Jurkat, Clone E6-1 (cell line): ENCODE results near the gene PRRC2B.
"Not testable (repeated sequence)": the region's sequence is repeated elsewhere in the genome, so short reads cannot be mapped to it uniquely, and the experiment has no call there.

Experiments used
- DNase-seq: peaks from one replicate; pipeline ENCODE4 v3.0.0-alpha.2; 2011; ENCODE audit warnings: low read depth, low spot score
- H3K4me3 ChIP-seq: 2 replicates; pipeline ENCODE4 v1.5.1; 2011; ENCODE audit warnings: mild to moderate bottlenecking, low read length, control low read depth, moderate library complexity

PRRC2B gene

GRCh38 chr9:131496844-131497405 is 103.0 kb downstream of the PRRC2B start:
- DNase-seq = no peak
- H3K4me3 ChIP-seq = no peak overlapping the region

- no peak overlapping the region for H3K4me3 ChIP-seq
- no peak for DNase-seq
Measured at GRCh38 chr9:131499254-131499767, 105.4 kb downstream of the PRRC2B start.

GRCh38 chr9:131500377-131500776 is 106.5 kb downstream of the PRRC2B start:
- H3K4me3 ChIP-seq = peak overlapping the region; percentile 89
- peak; percentile 91 for DNase-seq

DNA sequence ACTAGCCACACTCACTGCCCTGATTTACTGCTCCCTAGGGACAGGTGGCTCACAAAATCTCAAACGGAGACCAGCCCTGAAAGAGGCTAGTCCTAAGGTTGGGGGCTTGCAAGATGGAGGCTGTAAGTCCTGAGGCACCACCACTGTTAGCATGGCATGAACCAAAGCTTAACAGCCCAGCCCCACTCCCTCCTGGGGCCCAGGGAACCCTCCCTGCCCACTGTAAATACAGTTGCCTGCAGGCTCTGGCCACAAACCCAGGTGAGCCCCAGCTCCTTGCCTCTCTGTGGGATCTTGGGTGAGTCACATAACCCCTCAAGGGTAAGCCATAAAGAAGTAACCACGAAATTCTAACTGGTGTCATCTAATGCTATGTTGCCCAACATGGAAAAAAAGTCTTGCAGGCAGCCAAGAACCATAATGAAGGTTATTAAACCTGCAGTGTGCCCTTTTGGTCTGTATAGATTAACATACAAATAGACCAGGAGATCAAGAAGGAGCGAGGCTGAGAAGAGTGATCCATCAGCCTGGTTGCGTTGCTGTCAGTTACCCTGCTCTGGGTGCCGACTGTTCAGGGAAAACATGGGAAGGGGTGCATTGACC is 107.2 kb downstream of the PRRC2B start:
- H3K4me3 ChIP-seq = peak overlapping the region; percentile 89
- peak; percentile 93 for DNase-seq

GRCh38 chr9:131502781-131503625 is 109.1 kb downstream of the PRRC2B start, which contains the start of gene POMT1:
Gene POMT1 (plus strand): TSS chr9:131502918. CDS start chr9:131504219, 1,301 bp downstream.
- peak; percentile 86 for DNase-seq
- H3K4me3 ChIP-seq = peak within 1 kb of the TSS; percentile 89

GRCh38 chr9:131503626-131504465 is 110.0 kb downstream of the PRRC2B start:
- DNase-seq = peak; percentile 70

DNA sequence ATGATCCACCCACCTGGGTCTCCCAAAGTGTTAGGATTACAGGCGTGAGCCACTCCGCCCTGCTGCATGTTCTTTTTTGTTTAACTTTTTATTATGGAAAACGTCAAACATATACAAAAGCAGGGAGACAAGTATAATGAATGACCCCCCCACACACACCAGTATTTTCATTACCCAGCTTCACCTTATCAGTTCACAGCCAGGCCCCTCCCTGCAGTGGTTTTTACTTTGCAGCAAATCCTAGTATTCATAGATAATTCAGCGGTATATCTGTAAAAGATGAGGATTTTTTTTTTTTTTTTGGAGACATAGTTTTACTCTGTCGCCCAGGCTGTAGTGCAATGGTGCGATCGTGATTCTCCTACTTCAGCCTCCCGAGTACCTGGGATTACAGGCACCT is 111.1 kb downstream of the PRRC2B start:
- no peak overlapping the region for H3K4me3 ChIP-seq
- no peak for DNase-seq

More at GRCh38 chr9:131503626-131504465, 110.0 kb downstream of the PRRC2B start:
- peak overlapping the region; percentile 89 for H3K4me3 ChIP-seq

DNA sequence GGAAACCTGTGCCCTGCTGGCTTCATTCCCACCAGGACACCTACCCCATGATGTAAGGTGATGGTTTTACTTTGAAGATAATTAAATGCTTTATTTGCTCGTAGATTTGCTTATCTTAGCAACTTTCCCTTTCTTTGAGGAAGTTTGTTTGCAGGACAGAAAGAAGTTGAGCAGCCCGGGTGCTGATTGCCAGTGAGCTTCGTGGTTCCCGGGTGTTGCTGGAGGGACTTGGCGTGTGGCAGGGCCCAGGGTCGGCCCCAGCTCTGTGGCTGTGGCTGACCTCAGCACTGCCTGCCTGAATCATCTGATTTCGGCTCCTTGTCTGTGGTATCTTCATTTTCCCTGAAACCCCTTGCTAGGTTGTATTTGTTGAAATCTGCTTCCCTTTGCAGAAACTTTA is 117.5 kb downstream of the PRRC2B start:
- no peak for DNase-seq

DNA sequence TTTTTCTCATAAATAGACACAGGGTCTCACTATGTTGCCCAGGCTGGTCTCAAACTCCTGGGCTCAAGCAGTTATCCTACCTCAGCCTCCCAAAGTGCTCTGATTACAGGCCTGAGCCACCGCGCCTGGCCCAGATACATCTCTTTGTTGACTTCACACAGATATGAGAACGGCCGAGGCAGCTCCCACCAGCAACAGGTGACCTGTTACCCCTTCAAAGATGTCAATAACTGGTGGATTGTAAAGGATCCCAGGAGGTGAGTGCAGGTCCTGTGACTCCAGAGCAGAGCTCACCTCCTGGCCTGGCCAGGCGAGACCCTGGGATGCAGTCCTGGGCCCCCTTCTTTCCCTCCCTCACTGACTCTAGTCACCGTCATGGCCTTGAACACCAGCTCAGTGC is 118.0 kb downstream of the PRRC2B start:
- no peak for DNase-seq
- no peak overlapping the region for H3K4me3 ChIP-seq

More for the DNA sequence above, 117.5 kb downstream of the PRRC2B start:
- H3K4me3 ChIP-seq = no peak overlapping the region

DNA sequence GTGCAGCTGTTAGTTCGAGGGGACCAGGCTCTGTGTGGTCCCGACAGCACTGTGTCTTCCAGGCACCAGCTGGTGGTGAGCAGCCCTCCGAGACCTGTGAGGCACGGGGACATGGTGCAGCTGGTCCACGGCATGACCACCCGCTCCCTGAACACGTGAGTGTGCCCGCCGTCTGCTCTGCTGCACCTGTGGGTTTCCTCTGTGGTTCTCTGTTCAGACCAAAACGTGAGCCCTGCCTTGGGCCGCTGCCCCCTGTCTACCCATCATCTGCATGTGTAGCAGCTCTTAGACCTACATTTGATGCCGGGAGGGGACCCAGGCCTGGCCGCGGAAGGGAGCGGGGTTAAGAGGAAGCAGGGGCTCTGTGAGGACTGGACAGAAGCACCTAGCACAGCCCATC is 119.3 kb downstream of the PRRC2B start:
- DNase-seq = no peak
- H3K4me3 ChIP-seq = no peak overlapping the region

- H3K4me3 ChIP-seq, DNase-seq: not testable (repeated sequence)
Measured at GRCh38 chr9:131515559-131516031, 121.7 kb downstream of the PRRC2B start.

DNA sequence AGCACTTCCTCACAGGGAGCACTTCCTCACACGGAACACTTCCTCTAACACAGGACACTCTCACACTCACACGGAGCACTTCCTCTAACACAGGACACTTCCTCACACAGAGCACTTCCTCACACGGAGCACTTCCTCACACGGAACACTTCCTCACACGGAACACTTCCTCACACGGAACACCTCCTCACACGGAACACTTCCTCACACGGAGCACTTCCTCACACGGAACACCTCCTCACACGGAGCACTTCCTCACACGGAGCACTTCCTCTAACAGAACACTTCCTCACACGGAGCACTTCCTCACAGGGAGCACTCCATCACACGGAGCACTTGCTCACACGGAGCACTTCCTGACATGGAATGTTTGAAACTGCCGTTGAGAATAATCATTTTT is 122.2 kb downstream of the PRRC2B start:
- no peak for DNase-seq

DNA sequence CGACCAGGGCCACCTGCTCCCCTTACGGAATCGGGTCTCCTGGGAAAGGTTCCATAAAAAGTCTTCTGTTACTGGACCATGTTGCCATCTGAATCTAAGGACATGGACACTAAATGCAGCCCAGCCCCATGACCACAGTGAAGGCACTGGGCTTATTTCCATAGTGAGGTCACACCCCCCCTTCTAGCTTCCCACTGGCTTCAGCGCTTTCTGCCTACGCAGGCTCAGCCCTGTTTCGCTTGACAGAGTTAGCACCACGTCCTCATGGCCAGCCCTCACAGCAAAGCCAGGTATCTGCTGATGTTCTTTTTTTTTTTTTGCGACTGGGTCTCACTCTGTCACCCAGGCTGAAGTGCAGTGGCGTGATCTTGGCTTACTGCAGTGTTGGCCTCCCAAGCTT is 123.0 kb downstream of the PRRC2B start:
- H3K4me3 ChIP-seq = no peak overlapping the region

More for the DNA sequence above, 122.2 kb downstream of the PRRC2B start:
- H3K4me3 ChIP-seq = no peak overlapping the region

GRCh38 chr9:131517761-131518190 is 123.9 kb downstream of the PRRC2B start:
- H3K4me3 ChIP-seq = no peak overlapping the region
- no peak for DNase-seq

More for the DNA sequence above, 123.0 kb downstream of the PRRC2B start:
- no peak for DNase-seq

DNA sequence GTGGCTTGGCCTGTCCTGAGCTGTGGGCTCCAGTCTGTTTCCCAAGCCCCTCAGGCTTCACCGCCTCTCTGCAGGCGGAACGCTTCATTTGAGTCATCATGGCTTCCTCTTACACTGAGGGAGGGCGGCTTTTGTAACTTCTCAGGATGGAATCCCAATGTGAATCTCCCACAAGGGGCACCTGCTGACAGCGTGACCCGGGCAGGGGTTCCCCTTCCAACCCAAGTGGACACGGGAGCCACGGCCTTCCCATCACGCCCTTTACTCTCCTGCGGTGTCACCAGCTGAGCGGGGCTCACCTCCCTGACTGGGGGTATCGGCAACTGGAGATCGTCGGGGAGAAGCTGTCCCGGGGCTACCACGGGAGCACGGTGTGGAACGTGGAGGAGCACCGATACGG is 124.7 kb downstream of the PRRC2B start:
- H3K4me3 ChIP-seq = no peak overlapping the region
- DNase-seq = no peak

DNA sequence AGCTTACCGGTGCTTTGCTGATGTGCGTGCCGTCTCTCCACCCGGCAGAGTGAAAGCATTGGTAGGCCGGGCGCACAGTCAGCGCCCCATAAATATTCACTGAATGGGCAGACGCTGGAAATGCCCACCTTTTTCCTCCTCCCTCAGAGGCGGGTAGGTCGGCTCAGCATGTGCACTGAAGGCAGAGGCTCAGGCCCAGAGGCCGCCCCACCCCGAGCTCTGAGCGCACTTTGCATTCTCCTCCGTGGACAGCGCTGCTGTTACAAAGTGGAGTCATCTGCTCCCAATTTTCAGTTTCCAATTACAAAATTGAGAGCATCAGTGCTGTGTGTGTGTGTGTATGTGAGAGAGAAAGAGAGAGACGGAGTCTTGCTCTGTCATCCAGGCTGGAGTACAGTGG is 126.6 kb downstream of the PRRC2B start:
- DNase-seq = no peak
- H3K4me3 ChIP-seq = no peak overlapping the region

GRCh38 chr9:131521203-131521602 is 127.3 kb downstream of the PRRC2B start:
- no peak for DNase-seq
- no peak overlapping the region for H3K4me3 ChIP-seq

DNA sequence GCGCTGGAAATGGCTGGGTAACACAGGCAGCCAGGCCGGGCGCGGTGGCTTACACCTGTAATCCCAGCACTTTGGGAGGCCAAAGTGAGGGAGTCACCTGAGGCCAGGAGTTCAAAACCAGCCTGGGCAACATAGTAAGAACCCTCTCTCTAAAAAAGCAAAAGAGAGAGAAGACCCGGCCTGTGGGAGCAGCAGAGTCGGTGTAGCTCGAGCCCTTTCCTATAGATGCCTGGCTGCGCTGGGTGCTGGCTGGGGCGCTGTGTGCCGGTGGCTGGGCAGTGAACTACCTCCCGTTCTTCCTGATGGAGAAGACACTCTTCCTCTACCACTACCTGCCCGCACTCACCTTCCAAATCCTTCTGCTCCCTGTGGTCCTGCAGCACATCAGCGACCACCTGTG is 127.9 kb downstream of the PRRC2B start:
- no peak for DNase-seq
- no peak overlapping the region for H3K4me3 ChIP-seq
